Adrenal gland (tissue), 5 donors: ENCODE results near the gene MAML2.

ENCODE experiments used
- CTCF ChIP-seq, 6 experiments: fragments of 450-650 bp in 4 of 6; fragments of 200-600 bp in 2 of 6; sonication (generic) in 1 of 6; IDR thresholded peaks; 1 replicate in 5 of 6; 2 replicates in 1 of 6; pipeline versions ENCODE4 v1.5.1 to v1.8.0; 2016 to 2021; ENCODE audit warnings: antibody characterized with exemption in 6 of 6, mild to moderate bottlenecking in 2 of 6, moderate library complexity in 1 of 6
- POLR2A ChIP-seq, 2 donors: fragments of 450-650 bp; IDR thresholded peaks; one replicate each; pipeline ENCODE4 v1.6.1; 2017; ENCODE audit warnings: antibody characterized with exemption in 2 of 2, mild to moderate bottlenecking in 2 of 2, moderate library complexity in 1 of 2
- donor health status: DM: no; HTN: no; CAD: no.

GRCh38 chr11:96065379-96065778 lies 277.6 kb downstream of the MAML2 start:
- TF ChIP-seq POLR2A (IDR thresholded peaks at IDR 0.05) (no peak), CTCF (IDR thresholded peaks at IDR 0.05) (no peak)
